Stimulated activated CD4-positive, alpha-beta T cell treated with anti-CD3 and anti-CD28 coated beads, Interleukin-4, amount 100 ng/mL, for 48 hours (primary cell): ENCODE measurements around the gene CYLD.
A peak's percentile ranks its signal among the peaks of the same experiment; 100 is the strongest.

Source experiments
- DNase-seq, 2 donors: peaks; one replicate each; pipeline ENCODE4 v3.0.0-alpha.2; 2020; ENCODE audit warnings: low read depth in 2 of 2

Gene CYLD

GRCh38 chr16:50778284-50779163 lies 36.6 kb downstream of the CYLD start:
- DNase-seq, result no peak

GRCh38 chr16:50781043-50781442 lies 39.2 kb downstream of the CYLD start:
- no peak for DNase-seq

GRCh38 chr16:50781518-50781917 lies 39.6 kb downstream of the CYLD start:
- DNase-seq, result no peak

- no peak for DNase-seq
These were observed 47.9 kb downstream of the CYLD start for GRCh38 chr16:50789757-50790156.

GRCh38 chr16:50791522-50791921 lies 49.6 kb downstream of the CYLD start:
- DNase-seq, result no peak

GRCh38 chr16:50796829-50797228 lies 54.9 kb downstream of the CYLD start:
- no peak for DNase-seq

- DNase-seq, result no peak
These were observed 55.6 kb downstream of the CYLD start for GRCh38 chr16:50797456-50797855.

- no peak for DNase-seq
These were observed 58.2 kb downstream of the CYLD start for GRCh38 chr16:50800074-50800473.

GRCh38 chr16:50801036-50801435 lies 59.1 kb downstream of the CYLD start:
- DNase-seq, result no peak

GRCh38 chr16:50802000-50802399 lies 60.1 kb downstream of the CYLD start:
- no peak for DNase-seq

GRCh38 chr16:50802961-50803360 lies 61.1 kb downstream of the CYLD start:
- DNase-seq, result no peak

GRCh38 chr16:50804290-50804907 lies 62.5 kb downstream of the CYLD start:
- no peak for DNase-seq

- DNase-seq, result peak; percentile 75 to 78
These were observed 64.5 kb downstream of the CYLD start for GRCh38 chr16:50806099-50807062.

- DNase-seq, result no peak
These were observed 67.1 kb downstream of the CYLD start for GRCh38 chr16:50808929-50809538.

GRCh38 chr16:50809561-50809960 lies 67.7 kb downstream of the CYLD start:
- no peak for DNase-seq

GRCh38 chr16:50810241-50810965 lies 68.5 kb downstream of the CYLD start:
- no peak for DNase-seq

- DNase-seq, result no peak
These were observed 70.2 kb downstream of the CYLD start for GRCh38 chr16:50812046-50812445.

GRCh38 chr16:50812876-50813466 lies 71.1 kb downstream of the CYLD start:
- no peak for DNase-seq

- no peak for DNase-seq
These were observed 72.2 kb downstream of the CYLD start for GRCh38 chr16:50814052-50814451.

GRCh38 chr16:50814541-50814940 lies 72.7 kb downstream of the CYLD start:
- no peak for DNase-seq

GRCh38 chr16:50815382-50815781 lies 73.5 kb downstream of the CYLD start:
- DNase-seq, result no peak
